H1 (cell line): Measurements from ENCODE around the gene COL8A2. TPM values are rescaled to one million over a fixed set of nuclear protein-coding genes. Genes with fewer than 3 reads are reported as not detected.

Source experiments
- CTCF ChIA-PET: fragments of 300-600 bp; sonication (Branson Sonifier 250); formaldehyde crosslinking; loops from one replicate; lab custom pipeline; 2021; ENCODE audit not compliant: partially characterized antibody; lab: Charles Lee
- POLR2A ChIA-PET: fragments of 300-600 bp; sonication (Branson Sonifier 250); formaldehyde crosslinking; loops from one replicate; lab custom pipeline; 2021; ENCODE audit warnings: inconsistent platforms; ENCODE audit not compliant: partially characterized antibody; lab: Charles Lee
- DNase-seq, 2 experiments: peaks; one replicate each; pipeline versions ENCODE4 v3.0.0 to v3.0.0-alpha.2; 2010 to 2022; ENCODE audit warnings: low spot score in 2 of 2, low read depth in 1 of 2, mixed read lengths in 1 of 2
- FAIRE-seq: peaks from 2 replicates; lab custom pipeline; 2011; peaks lifted over from hg19 to GRCh38; lab: Jason Lieb, UNC
- H2AFZ ChIP-seq: 2 replicates; pipeline ENCODE4 v1.8.1; 2012; ENCODE audit warnings: low read length, inconsistent platforms
- H2AK5ac ChIP-seq: 2 replicates; pipeline ENCODE4 v1.6.1; 2013; ENCODE audit warnings: low read depth, low read length
- H2BK120ac ChIP-seq: replicated peaks from 2 replicates; pipeline ENCODE3; 2013; ENCODE audit warnings: low read depth, low read length, inconsistent platforms
- H2BK12ac ChIP-seq: 2 replicates; pipeline ENCODE4 v1.6.1; 2013; ENCODE audit warnings: low read depth, low read length
- H2BK15ac ChIP-seq: 2 replicates; pipeline ENCODE4 v1.6.1; 2013; ENCODE audit warnings: low read length
- H2BK20ac ChIP-seq: 2 replicates; pipeline ENCODE4 v1.6.1; 2013; ENCODE audit warnings: low read length
- H2BK5ac ChIP-seq: 2 replicates; pipeline ENCODE4 v1.6.1; 2013; ENCODE audit warnings: low read depth, low read length
- H3K14ac ChIP-seq: 2 replicates; pipeline ENCODE4 v1.6.1; 2013; ENCODE audit warnings: inconsistent platforms; ENCODE audit not compliant: insufficient read length
- H3K18ac ChIP-seq: 2 replicates; pipeline ENCODE4 v1.6.1; 2013; ENCODE audit warnings: low read length; ENCODE audit errors: extremely low read depth
- H3K23ac ChIP-seq: 2 replicates; pipeline ENCODE4 v1.6.1; 2013; ENCODE audit warnings: inconsistent platforms; ENCODE audit not compliant: insufficient read length
- H3K23me2 ChIP-seq: 2 replicates; pipeline ENCODE4 v1.6.1; 2013; ENCODE audit warnings: low read depth, low read length
- H3K27ac ChIP-seq: 2 replicates; pipeline ENCODE4 v1.6.1; 2011; ENCODE audit warnings: low read depth, low read length, inconsistent platforms
- H3K27me3 ChIP-seq, 4 experiments: replicated peaks in 1 of 4; 1 replicate in 1 of 4; 2 replicates in 3 of 4; pipeline versions ENCODE4 v1.6.1 to v1.8.1; 2011 to 2013; ENCODE audit warnings: low read length in 3 of 4, mild to moderate bottlenecking in 3 of 4, inconsistent platforms in 2 of 4, mixed read lengths in 2 of 4, moderate library complexity in 1 of 4; ENCODE audit not compliant: control insufficient read depth in 3 of 4, insufficient read depth in 3 of 4; ENCODE audit errors: extremely low read depth in 1 of 4
- H3K36me3 ChIP-seq, 4 experiments: 2 replicates each; pipeline versions ENCODE4 v1.6.1 to v1.8.1; 2011 to 2013; ENCODE audit warnings: mild to moderate bottlenecking in 4 of 4, low read length in 3 of 4, moderate library complexity in 2 of 4, control low read depth in 1 of 4, inconsistent platforms in 1 of 4; ENCODE audit not compliant: insufficient read depth in 4 of 4, control insufficient read depth in 2 of 4
- H3K4ac ChIP-seq: replicated peaks from 2 replicates; pipeline ENCODE3; 2013; ENCODE audit warnings: low read length, low read depth, mixed read lengths, inconsistent platforms; ENCODE audit not compliant: insufficient read length
- H3K4me1 ChIP-seq, 4 experiments: replicated peaks in 1 of 4; 1 replicate in 1 of 4; 2 replicates in 3 of 4; pipeline versions ENCODE4 v1.6.1 to v1.8.1; 2011 to 2013; ENCODE audit warnings: low read length in 3 of 4, inconsistent platforms in 2 of 4, mixed read lengths in 1 of 4; ENCODE audit not compliant: insufficient read depth in 4 of 4, control insufficient read depth in 3 of 4
- H3K4me2 ChIP-seq, 2 experiments: 2 replicates each; pipeline versions ENCODE4 v1.6.1 to v1.8.1; 2011 to 2013; ENCODE audit warnings: low read depth in 2 of 2, low read length in 2 of 2, control low read depth in 1 of 2, inconsistent platforms in 1 of 2, mild to moderate bottlenecking in 1 of 2; ENCODE audit not compliant: insufficient read depth in 1 of 2
- H3K4me3 ChIP-seq, 4 experiments: fragments of 200-600, 300-600 bp in 1 of 4; sonication (generic), shearing (Covaris generic), sonication (Bioruptor Twin) in 1 of 4; 2 replicates each; pipeline versions ENCODE4 v1.5.1 to v1.8.1; 2011 to 2016; ENCODE audit warnings: low read length in 4 of 4, low read depth in 3 of 4, control low read depth in 2 of 4, inconsistent platforms in 2 of 4, mild to moderate bottlenecking in 2 of 4, mixed read lengths in 1 of 4, moderate library complexity in 1 of 4; ENCODE audit not compliant: insufficient read depth in 2 of 4; ENCODE audit errors: extremely low read depth in 1 of 4
- H3K56ac ChIP-seq: replicated peaks from 2 replicates; pipeline ENCODE3; 2013; ENCODE audit warnings: low read depth, mild to moderate bottlenecking, mixed read lengths, low read length, inconsistent platforms; ENCODE audit not compliant: insufficient read length
- H3K79me1 ChIP-seq: 2 replicates; pipeline ENCODE4 v1.6.1; 2013; ENCODE audit warnings: low read depth, low read length, control low read depth
- H3K79me2 ChIP-seq, 2 experiments: 2 replicates each; pipeline versions ENCODE4 v1.6.1 to v1.8.1; 2012 to 2013; ENCODE audit warnings: low read length in 2 of 2, mild to moderate bottlenecking in 2 of 2, inconsistent platforms in 1 of 2; ENCODE audit not compliant: insufficient read depth in 2 of 2, control insufficient read depth in 1 of 2
- H3K9ac ChIP-seq, 4 experiments: replicated peaks in 1 of 4; 1 replicate in 1 of 4; 2 replicates in 3 of 4; pipeline versions ENCODE4 v1.6.1 to v1.8.1; 2011 to 2013; ENCODE audit warnings: low read depth in 3 of 4, low read length in 3 of 4, control low read depth in 2 of 4, mild to moderate bottlenecking in 2 of 4, moderate library complexity in 2 of 4, inconsistent platforms in 1 of 4; ENCODE audit errors: extremely low read depth in 1 of 4
- H3K9me3 ChIP-seq, 2 experiments: 2 replicates each; pipeline versions ENCODE4 v1.6.1 to v1.8.1; 2012 to 2013; ENCODE audit warnings: mild to moderate bottlenecking in 2 of 2, moderate library complexity in 2 of 2, control low read depth in 1 of 2, inconsistent platforms in 1 of 2, low read depth in 1 of 2, low read length in 1 of 2, mixed read lengths in 1 of 2; ENCODE audit not compliant: insufficient read depth in 2 of 2
- H4K20me1 ChIP-seq, 2 experiments: replicated peaks in 1 of 2; 2 replicates each; pipeline versions ENCODE3 to v1.8.1; 2011 to 2013; ENCODE audit warnings: inconsistent platforms in 2 of 2, low read length in 2 of 2, mild to moderate bottlenecking in 1 of 2; ENCODE audit not compliant: insufficient read depth in 2 of 2, control insufficient read depth in 1 of 2
- H4K5ac ChIP-seq: 2 replicates; pipeline ENCODE4 v1.6.1; 2013; ENCODE audit warnings: low read length, low read depth, mixed read lengths, inconsistent platforms; ENCODE audit not compliant: insufficient read length
- H4K8ac ChIP-seq: 2 replicates; pipeline ENCODE4 v1.8.0; 2013; ENCODE audit warnings: mild to moderate bottlenecking, moderate library complexity, low read length, inconsistent platforms; ENCODE audit not compliant: insufficient read depth; ENCODE audit errors: extremely low read depth
- H4K91ac ChIP-seq: replicated peaks from 2 replicates; pipeline ENCODE3; 2013; ENCODE audit warnings: low read length, mixed read lengths, inconsistent platforms; ENCODE audit not compliant: insufficient read length
- CBX8 ChIP-seq: fragments of 300-800, 300-1000 bp; sonication (generic); IDR thresholded peaks from 2 replicates; pipeline ENCODE4 v1.7.1; 2016; ENCODE audit warnings: low read depth, low read length, borderline replicate concordance
- CHD1 ChIP-seq: IDR thresholded peaks from 2 replicates; pipeline ENCODE4 v1.6.1; 2012; ENCODE audit warnings: low read depth, low read length, improper control_type of control experiment
- EP300 ChIP-seq, 2 experiments: IDR thresholded peaks; 1 replicate in 1 of 2; 2 replicates in 1 of 2; pipeline ENCODE4 v1.6.1; 2011 to 2012; ENCODE audit warnings: low read depth in 2 of 2, low read length in 2 of 2, mild to moderate bottlenecking in 2 of 2, borderline replicate concordance in 1 of 2, inconsistent platforms in 1 of 2, moderate library complexity in 1 of 2
- GABPA ChIP-seq: IDR thresholded peaks from 2 replicates; pipeline ENCODE4 v1.6.1; 2011; ENCODE audit warnings: mild to moderate bottlenecking, low read length, moderate library complexity, borderline replicate concordance; ENCODE audit not compliant: insufficient read depth
- HDAC2 ChIP-seq, 2 experiments: fragments of 300-600 bp in 1 of 2; sonication (generic) in 1 of 2; IDR thresholded peaks; 2 replicates each; pipeline ENCODE4 v1.6.1; 2011 to 2012; ENCODE audit warnings: low read depth in 2 of 2, low read length in 2 of 2, mild to moderate bottlenecking in 2 of 2, moderate library complexity in 2 of 2, borderline replicate concordance in 1 of 2, inconsistent platforms in 1 of 2
- MAX ChIP-seq: IDR thresholded peaks from 2 replicates; pipeline ENCODE4 v1.6.1; 2012; ENCODE audit warnings: inconsistent platforms
- NRF1 ChIP-seq: IDR thresholded peaks from 2 replicates; pipeline ENCODE4 v1.6.1; 2011; ENCODE audit warnings: mild to moderate bottlenecking, low read depth, low read length, improper control_type of control experiment
- POLR2AphosphoS5 ChIP-seq: IDR thresholded peaks from 2 replicates; pipeline ENCODE4 v1.6.1; 2011; ENCODE audit warnings: low read depth, low read length
- RFX5 ChIP-seq: IDR thresholded peaks from 2 replicates; pipeline ENCODE4 v1.6.1; 2011; ENCODE audit warnings: low read depth, low read length, improper control_type of control experiment, borderline replicate concordance
- RNF2 ChIP-seq: fragments of 200-900, 300-1000 bp; sonication (generic); IDR thresholded peaks from 2 replicates; pipeline ENCODE4 v1.7.1; 2016; ENCODE audit warnings: borderline replicate concordance, low read depth, mild to moderate bottlenecking, antibody characterized with exemption, low read length; ENCODE audit not compliant: poor library complexity, severe bottlenecking; ENCODE audit errors: missing control alignments
- SIRT6 ChIP-seq: IDR thresholded peaks from one replicate; pipeline ENCODE4 v1.7.1; 2012; ENCODE audit warnings: low read length, inconsistent platforms
- SUZ12 ChIP-seq: fragments of 200-600 bp; sonication (generic); IDR thresholded peaks from 2 replicates; pipeline ENCODE4 v1.6.1; 2012; ENCODE audit warnings: mild to moderate bottlenecking, inconsistent platforms, low read length, moderate library complexity, mixed read lengths
- WGBS, 2 experiments: shearing (Covaris generic) in 1 of 2; methylation state at CpG; one replicate each; pipeline versions ENCODE4 v1.1.6 to v1.1.7; 2013 to 2015; ENCODE audit warnings: low lambda C conversion rate in 2 of 2, mixed read lengths in 2 of 2, inconsistent platforms in 1 of 2, low coverage in 1 of 2, missing lambda C conversion rate in 1 of 2; ENCODE audit not compliant: insufficient replicate concordance in 2 of 2, insufficient coverage in 1 of 2, insufficient read length in 1 of 2; ENCODE audit errors: extremely low coverage in 1 of 2, missing lambda C conversion rate in 1 of 2; 5-methylcytosine and 5-hydroxymethylcytosine counted together
- polyA plus RNA-seq, 7 experiments: library from polyadenylated mRNA; depleted of rRNA in 3 of 7; stranded (reverse) in 5 of 7; unstranded in 2 of 7; fragments of >200 nt in 5 of 7; fragments of 200-250 nt in 2 of 7; gene quantifications; 1 replicate in 5 of 7; 2 replicates in 1 of 7; 4 replicates in 1 of 7; pipeline versions ENCODE4 v1.2.1 to v1.2.3, GENCODE V29; 2011 to 2013; ENCODE audit warnings: missing spikeins in 2 of 7, mixed read lengths in 2 of 7
- total RNA-seq: library from RNA; stranded (reverse); fragmentation: NEBNext Ultra II Directional; extraction: Animal tissue kit (Norgen Biotek cat#: 25700); gene quantifications from 2 replicates; pipeline ENCODE4 v1.2.1, GENCODE V29; 2021

The COL8A2 gene
- total and polyA plus RNA-seq, 2 of the 8 experiments (the other 6 are each of a cell fraction or from before 2014, with no cell fraction given) = 2.1 to 2.8 TPM

GRCh38 chr1:36081926-36082485 lies 43.0 kb downstream of the COL8A2 start:
- H3K56ac ChIP-seq = no peak overlapping the region
- H4K91ac ChIP-seq = no peak overlapping the region
- no peak overlapping the region for H2AFZ ChIP-seq
- no peak overlapping the region for H3K14ac ChIP-seq
- POLR2A ChIA-PET = no interaction called here
- H4K20me1 ChIP-seq = no peaks in the 10 kb centered on the region
- no peak overlapping the region for H2BK20ac ChIP-seq
- H3K36me3 ChIP-seq = no peaks in the 10 kb centered on the region
- no peak overlapping the region for H2BK15ac ChIP-seq
- H3K4me2 ChIP-seq = no peak overlapping the region
- no peak overlapping the region for H4K8ac ChIP-seq
- peaks cover 0 to 3% (median 0%) of the 10 kb centered on the region in 4 experiments; a peak in 2 of 7 replicates for H3K27me3 ChIP-seq
- CTCF ChIA-PET = no interaction called here
- H3K23ac ChIP-seq = no peak overlapping the region
- peaks cover 6% of the 10 kb centered on the region; the same call in 1 of the 2 replicates for H3K23me2 ChIP-seq
- H2AK5ac ChIP-seq = no peak overlapping the region
- peaks cover 0 to 6% (median 3%) of the 10 kb centered on the region in 4 experiments; a peak in 2 of 7 replicates for H3K4me1 ChIP-seq
- H4K5ac ChIP-seq = no peak overlapping the region
- H3K27ac ChIP-seq = no peak overlapping the region
- no peak overlapping the region for H2BK5ac ChIP-seq
- WGBS, 2 experiments = 82% methylated on average over 3 of the region's 3 CpGs; no CpG with 5 or more reads in 1 of the 2 experiments
- H2BK120ac ChIP-seq = no peak overlapping the region
- DNase-seq (peak in 1 of 2 experiments; percentile 32), FAIRE-seq (no peak)
- H3K9ac ChIP-seq = no peak overlapping the region
- H2BK12ac ChIP-seq = no peak overlapping the region
- no peaks in the 10 kb centered on the region for H3K79me2 ChIP-seq
- H3K79me1 ChIP-seq = no peaks in the 10 kb centered on the region
- no peak overlapping the region for H3K4me3 ChIP-seq
- no peak overlapping the region for H3K18ac ChIP-seq
- no peak overlapping the region for H3K4ac ChIP-seq
- H3K9me3 ChIP-seq = no peaks in the 10 kb centered on the region
- TF ChIP-seq MAX (no peak), HDAC2 (IDR thresholded peaks at IDR 0.05; ENCODE audit: borderline replicate concordance in 1 of 2, low read depth in 2 of 2, low read length in 2 of 2) (no peak), CBX8 (no peak), RFX5 (no peak), POLR2AphosphoS5 (no peak), SUZ12 (no peak), CHD1 (no peak), RNF2 (no peak), SIRT6 (no peak), GABPA (no peak), NRF1 (no peak), EP300 (IDR thresholded peaks at IDR 0.05; ENCODE audit: borderline replicate concordance in 1 of 2, low read depth in 2 of 2, low read length in 2 of 2) (no peak)
